GM12801 (cell line): ENCODE measurements around the gene KCNJ12.

ENCODE experiments used
- TF ChIP-seq, protein P1 (sequence below): IDR thresholded peaks from one replicate; pipeline ENCODE4 v1.5.1; 2011; ENCODE audit warnings: control low read depth; ENCODE audit not compliant: insufficient read length; ENCODE audit errors: extremely low read depth

KCNJ12 gene

DNA sequence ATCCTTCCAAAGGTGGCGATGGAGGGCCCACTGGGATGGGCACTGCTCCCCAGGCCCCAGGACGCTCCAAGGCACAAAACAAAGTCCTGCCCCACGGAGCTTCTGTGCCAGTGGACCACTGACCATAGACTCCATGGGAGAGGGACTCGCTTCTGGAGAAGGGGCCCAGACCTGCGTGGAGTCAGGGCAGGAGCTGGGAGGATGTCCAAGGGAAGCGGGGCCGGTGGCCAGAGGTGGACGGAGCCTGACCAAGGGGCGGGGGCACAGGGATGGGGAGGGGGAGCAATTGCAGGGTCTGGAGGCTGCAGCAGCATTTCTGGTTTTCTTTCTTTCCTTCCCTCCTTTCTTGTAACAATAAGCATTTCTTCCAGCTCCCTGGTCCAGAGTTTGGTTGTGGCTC, 14.1 kb downstream of the KCNJ12 start:
- TF ChIP-seq, protein P1, sequence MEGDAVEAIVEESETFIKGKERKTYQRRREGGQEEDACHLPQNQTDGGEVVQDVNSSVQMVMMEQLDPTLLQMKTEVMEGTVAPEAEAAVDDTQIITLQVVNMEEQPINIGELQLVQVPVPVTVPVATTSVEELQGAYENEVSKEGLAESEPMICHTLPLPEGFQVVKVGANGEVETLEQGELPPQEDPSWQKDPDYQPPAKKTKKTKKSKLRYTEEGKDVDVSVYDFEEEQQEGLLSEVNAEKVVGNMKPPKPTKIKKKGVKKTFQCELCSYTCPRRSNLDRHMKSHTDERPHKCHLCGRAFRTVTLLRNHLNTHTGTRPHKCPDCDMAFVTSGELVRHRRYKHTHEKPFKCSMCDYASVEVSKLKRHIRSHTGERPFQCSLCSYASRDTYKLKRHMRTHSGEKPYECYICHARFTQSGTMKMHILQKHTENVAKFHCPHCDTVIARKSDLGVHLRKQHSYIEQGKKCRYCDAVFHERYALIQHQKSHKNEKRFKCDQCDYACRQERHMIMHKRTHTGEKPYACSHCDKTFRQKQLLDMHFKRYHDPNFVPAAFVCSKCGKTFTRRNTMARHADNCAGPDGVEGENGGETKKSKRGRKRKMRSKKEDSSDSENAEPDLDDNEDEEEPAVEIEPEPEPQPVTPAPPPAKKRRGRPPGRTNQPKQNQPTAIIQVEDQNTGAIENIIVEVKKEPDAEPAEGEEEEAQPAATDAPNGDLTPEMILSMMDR: no peak

DNA sequence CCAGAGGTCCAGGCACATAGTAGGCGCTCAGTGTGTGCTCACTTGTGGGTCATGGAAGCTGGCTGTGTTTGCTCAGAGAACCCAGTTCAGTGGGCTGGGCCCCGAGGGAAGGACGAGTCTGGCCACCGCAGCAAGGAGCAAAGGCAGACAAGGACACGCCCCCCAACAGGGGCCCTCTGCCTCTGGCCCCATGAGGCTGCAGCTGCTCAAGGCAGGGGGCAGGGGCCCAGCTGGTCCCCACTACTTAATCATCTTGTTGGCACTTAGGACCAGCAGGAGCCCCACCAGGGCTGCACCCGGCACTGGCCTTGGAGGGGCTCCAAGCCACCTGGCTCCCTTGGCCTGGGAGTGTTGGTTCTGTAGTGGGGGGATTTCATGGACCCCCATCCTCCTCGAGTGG, 16.1 kb downstream of the KCNJ12 start:
- TF ChIP-seq, protein P1: no peak

DNA sequence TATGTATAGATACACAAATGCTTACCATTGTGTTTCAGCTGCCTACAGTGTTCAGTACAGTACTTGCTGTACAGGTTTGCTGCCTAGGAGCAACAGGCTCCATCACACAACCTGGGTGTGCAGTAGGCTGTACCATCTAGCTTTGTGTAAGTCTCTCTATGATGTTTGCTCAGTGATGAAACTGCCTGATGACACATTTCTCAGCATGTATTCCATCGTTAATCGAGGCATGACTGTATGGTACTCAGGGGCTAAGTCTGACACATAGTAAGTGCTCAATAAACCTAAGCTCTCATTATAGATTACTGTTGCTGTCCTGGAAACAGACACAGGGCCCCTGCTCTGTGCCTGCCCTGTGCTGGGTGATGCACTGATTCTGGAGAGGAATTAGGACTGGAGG, 18.1 kb downstream of the KCNJ12 start:
- TF ChIP-seq, protein P1: no peak

DNA sequence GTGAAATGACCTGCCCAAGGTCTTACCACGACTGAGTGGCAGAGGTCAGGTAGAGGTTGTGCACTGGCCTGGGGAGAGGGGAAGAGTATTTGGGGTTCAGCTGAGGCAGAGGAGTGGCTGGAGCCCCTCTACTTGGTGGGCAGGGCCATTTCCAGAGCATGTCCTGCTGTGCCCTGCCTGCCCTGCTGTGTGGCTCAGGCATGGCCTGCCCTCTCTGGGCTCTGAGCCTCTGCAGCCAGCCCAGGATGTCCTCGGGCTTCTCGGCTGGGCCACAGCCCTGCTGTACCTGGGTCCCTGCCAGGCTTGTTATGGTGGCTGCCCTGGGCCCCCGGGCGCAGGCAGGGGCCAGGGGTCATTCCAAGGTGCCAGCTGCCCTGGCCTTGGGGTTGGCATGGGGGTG, 19.6 kb downstream of the KCNJ12 start:
- TF ChIP-seq, protein P1: no peak

DNA sequence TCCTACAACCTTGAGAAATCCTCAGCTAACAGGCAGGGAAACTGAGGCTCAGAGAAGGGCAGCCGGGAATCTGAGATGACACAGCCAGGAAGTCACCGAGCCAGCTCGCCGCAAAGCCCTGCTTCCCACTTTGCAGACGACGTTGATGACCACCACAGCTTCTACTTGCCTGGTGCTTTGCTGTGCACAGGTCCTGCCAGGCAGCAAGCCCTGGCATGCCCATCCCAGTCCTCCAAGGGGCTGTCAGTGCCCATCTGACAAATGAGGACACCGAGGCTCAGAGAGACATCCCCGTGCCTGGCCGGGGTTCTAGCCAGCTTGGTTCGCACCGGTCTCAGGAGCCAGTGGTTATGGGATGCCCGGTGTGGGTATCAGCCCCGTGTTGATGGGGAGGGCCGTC, 20.1 kb downstream of the KCNJ12 start:
- TF ChIP-seq, protein P1: no peak

DNA sequence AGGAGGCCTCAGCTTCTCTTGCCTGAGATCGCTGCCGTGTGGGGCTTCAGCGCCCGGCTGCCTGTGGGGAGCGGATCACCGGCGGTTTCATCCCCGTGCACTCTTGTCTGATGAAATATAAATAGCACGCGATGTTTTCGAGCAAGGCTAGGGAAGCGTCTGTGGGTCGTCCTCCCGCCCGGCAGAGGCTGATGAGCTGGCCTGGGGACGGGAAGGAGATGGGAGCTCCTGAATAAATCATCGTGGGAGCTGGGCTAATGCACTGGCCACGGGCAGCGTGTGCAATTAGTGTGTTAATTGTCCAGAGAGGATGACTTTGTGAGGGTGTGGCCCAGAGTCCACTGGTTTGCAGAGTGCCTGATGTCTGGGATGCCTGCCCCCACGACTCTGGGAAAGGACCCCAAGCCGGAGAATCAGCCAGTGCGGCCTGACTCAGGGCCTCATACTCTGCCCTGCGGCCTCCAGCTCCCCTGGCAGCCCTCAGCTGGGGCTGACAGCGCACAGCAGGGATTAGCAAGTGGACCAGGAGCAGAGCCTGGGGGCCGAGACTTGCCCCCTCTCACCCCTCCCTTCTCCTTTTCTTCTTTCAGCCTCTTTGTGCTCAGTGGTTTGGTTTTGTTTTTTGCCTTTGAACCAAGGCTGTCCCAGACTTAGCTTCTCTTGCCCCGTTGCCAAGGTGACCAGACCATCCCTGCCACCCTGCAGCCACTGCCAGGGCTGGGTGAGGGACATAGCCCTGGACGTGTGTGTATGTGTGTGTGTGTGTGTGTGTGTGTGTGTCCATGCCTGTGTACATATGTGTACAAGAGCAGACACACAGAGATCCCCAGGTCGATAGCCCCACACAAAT, 21.4 kb downstream of the KCNJ12 start:
- TF ChIP-seq, protein P1: no peak

DNA sequence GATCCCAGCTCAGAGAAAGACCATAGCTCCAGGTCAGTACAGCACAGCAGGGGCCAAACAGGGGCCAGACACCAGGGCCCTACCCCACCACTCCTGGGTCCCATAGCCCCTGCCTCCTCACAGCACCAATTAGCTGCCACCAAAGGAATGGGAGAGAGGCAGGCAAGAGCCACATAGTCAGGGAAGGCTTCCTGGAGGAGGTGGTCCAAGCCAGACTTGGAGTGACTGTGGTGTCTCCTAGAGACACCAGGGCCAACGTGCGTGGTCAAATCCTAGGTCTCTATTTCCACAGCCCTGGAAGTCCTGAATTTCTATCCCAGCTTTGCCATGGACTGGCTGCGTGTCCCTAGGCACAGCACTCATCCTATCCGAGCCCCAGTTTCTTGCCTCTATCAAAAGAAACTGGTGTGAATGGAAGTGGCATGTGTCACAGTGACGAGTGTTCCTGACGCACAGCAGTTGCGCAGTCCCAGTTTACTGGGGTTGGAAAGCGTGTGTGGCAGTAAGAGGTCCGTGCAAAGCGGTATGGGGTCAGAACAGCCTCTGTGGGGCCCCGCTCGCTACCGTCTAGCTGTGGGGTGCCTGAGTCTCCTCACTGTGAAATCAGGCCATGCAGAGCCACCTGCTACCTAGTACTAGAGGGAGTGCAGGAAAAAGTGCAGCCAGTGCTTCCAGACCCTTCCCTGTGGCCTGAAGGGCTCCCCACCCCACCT, 23.5 kb downstream of the KCNJ12 start:
- TF ChIP-seq, protein P1: no peak
